Fibroblast of the conjunctiva (primary cell): Measurements from ENCODE around the gene LANCL2.
"Not testable (repeated sequence)": the region's sequence is repeated elsewhere in the genome, so short reads cannot be mapped to it uniquely, and the experiment has no call there.

Source experiments
- DNase-seq: peaks from one replicate; pipeline ENCODE4 v3.0.0-alpha.2; 2010; ENCODE audit warnings: low read depth

The LANCL2 gene

DNA sequence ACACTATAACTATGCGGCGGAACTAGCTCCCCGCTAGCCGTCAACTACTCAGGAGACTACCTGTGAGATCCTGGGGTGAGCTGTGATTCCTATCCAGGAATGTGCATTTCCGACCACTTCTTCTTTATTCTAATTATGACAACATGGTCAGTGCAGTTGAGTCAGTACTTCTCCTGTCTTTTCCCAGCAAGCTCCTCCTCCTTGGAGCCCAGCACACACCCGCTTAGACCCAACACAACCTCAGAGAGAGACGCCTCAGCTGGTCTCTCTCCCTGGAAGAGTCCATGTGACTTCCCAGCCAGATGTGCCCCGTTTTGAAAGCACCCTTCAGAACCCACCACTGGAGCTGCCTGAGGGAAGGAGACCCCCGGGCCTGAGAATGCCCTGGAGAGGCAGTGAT lies 106.5 kb downstream of the LANCL2 start:
- not testable (repeated sequence) for DNase-seq

DNA sequence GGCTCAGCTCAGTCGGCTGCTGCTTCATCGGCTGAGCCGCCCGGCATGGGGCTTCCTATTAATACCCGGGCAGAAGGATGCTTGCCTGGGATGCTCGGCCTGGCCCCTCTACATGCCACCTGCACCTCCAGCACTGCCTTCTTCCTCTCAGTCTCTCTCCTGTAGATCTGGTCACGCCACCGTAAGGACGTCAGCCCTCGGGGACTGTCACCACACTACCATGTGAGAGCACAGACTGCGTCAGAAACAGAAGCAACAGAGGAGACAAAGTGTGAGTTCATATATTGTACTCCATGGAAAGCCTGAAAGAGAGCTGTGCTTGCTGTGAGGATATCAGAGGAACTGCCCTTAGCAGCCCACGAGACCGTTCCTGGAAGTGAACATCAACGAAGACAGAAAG lies 107.3 kb downstream of the LANCL2 start:
- DNase-seq: not testable (repeated sequence)

DNA sequence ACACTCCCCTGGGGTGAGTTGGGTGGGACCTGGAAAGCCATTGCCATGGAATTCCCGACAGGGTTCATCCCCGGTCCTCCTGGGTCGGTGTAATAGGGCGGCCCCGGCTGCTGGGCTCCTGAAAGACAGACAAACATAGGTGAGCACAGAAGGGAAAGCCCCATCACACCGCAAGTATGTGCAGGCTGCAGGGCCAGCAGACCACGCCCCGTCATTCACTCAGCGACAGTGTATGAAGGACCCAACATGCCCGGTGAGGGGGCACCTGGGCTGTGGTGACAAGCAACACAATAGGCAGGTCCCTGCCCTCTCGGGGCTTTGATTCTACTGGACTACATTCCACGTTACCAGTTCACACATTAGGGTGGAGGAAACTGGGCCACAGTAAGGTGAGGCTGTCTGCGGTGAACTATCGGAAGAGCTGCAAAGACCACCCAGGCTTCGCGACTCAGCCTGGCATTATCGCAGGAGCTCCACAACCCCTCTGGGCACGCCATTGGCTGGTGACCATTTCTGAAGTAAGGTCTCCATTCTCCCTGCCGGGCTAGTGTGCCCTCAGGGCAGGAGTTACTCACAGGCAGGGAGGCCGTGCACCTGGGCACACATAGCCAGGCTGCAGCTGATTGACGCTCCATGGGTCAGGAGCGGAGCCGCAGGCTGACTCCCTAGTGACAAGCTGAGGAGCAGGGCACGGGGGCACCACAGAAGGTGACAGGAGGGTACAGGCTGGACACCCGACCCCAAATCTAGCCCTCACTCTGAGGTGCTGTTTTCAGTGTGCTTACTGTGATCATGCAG lies 108.0 kb downstream of the LANCL2 start:
- DNase-seq: no peak

DNA sequence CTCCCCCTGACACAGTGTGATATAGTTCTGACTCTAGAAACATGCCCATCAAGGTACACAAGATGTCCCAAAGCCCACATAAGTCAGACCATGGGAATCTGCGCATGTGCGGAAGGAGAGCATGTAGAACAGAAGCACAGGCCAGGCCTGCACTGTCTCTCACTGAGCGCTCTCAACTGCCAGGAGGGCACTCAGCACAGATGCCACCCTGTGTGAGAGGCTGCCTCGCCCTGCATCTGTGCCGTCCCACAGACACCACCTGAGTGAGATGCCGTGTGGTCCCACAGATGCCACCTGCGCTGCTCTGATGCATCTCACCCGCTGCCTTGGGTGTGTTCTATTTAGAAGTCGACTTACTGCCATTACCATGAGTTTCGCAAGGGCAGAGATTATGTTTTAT lies 108.8 kb downstream of the LANCL2 start:
- DNase-seq: no peak

DNA sequence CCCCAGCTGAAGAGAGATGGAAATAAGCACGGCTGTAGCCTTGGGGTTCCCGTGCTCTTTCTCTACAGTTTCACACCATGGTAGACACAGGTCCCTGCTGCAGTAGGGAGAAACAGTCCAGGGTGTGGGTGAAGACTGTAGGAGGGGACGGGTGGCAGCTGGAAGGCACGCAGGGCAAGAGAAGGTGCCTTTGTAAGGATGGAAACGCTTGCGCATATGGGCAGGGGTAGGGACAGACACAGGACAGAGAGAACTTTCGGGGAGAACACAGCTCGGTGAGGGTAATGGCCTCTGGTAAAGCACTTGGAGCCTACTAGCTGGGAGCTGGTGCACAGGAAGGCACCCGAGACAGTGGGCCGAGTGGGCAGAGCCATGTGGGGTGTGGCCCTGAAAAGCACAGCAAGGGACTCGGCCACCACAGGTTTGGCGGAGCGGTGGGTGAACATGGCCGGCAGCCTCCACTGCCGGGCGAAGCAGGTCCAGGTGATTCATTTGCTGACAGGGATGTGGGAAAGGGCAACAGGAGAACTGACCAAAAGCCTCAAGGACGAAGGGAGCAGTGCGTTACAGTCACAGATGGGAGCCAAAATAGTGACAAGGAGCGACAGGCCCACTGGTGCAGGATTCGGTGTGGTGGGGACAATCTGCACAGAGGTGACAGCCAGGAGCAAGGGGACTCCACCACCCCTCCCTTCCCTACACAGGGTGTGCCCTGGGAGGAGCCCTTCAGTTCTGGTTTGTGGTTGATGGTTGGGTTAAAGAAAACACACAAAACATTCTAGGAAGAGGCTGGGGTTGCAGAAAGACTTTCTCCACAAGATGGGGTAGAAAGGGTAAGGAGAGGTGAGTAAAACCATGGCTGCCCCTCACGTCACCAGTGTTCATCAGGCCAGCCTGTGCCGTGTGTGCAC lies 110.1 kb downstream of the LANCL2 start:
- no peak for DNase-seq

DNA sequence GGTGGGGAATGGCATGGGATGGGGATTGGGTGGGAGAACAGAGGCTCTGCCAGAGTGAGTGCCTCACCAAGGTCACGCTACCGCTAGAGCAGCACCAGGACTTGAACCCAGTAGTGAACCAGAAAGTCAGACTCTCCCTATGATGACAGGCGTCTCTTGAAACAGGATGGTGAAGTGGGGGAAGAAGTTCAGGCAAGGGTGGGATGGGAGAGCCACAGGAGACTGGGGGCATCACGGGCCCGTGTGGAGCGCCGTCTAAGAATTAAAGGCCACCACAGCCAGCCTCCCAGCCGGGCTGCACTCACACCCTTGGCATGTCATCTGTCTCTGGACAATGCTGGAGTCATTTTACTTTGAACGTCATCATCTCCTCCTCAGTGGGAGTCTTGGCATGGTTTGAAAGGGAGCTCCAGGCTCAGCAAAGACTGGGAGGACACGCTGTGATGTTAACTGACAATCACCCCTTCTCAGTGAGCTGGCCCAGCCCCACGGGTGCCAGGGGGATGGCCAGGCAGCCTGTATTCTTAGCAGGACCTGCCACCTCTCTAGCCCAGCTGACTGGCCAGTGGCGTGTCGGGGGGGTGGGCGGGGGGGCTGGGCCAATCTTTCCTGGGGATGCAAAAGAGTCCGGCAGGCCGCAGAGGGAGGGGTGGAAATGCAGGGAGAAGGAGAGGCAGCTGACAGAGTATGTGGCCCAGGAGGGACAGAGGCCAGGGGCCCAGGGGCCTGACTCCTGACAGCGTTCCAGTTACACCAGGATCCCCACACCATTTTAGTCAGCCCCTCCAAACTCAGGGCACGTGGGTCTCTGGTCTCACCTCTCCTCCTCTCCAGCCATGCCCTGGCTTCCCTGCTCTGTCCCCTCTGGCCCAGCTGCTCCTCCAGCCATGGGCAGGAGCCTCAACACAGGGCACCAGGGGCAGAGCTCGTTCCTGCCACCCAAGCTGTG lies 111.0 kb downstream of the LANCL2 start:
- no peak for DNase-seq

DNA sequence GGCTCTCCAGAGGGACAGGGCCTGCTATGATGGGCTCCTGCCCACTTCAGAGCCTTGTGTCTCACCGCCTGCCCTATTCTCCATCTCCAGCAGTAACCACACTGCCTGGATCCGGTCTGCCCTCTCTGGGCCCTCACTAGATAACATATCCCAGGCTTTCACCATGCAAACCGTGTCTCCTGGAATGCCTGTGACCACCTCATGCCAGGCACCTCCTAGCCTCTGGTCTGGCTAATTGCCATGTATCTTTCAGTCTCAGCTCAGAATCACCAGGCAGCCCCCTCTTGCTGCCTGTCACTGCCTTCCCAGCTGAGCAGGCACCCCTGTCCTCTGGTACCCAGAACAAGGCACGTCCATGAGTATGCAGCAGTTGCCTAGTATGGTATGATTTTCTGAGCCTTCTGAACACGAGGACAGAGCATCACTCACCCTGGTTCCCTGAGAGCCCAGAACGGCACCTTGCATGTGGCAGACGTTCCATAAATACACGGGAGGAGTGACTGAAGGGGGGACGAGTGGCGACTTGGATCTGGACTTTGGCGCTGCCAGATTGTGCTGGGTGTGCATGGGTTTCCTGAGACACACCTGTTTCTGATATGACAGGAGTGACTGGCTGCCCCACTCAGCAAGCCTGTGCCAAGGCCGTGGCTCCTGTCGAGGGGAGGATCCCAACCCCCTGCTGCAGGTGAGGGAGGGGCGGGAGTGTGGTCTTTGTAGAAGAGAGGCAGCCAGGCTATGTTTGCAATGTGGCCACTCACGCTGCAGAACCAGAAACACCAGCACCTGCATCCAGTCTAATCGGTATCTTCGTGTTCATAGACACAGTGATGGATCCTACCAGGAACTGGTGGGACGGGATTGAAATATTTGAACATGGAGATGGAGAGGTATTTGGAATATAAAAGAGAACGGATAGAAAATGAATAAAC lies 112.0 kb downstream of the LANCL2 start:
- no peak for DNase-seq

DNA sequence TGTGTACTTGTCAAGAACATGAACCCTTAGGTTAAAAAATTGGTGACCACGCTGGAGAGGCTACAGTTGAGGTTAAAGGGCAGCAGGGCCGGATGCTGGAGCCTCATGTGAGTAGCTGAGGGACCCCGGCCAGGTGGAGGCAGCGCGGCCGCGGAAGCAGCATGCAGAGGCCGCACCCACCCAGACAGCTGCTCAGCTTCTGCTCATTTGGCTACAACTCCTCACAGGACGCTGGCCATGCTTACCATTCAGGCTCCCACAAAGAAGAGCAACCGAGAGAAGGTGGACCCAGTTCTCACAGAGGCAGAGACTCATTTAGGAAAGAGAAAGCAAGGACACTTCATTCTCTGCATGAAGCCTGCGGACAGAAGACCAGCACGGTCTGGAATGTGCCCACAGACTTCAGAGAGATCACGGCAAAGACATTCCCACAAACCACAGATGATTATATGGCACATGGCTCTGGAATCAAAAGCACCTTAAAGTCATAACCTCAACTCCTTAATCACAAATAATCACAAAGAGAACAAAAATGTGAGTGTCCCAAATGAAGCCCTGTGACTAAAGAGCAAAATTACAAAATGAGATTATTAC lies 112.7 kb downstream of the LANCL2 start:
- DNase-seq: no peak

DNA sequence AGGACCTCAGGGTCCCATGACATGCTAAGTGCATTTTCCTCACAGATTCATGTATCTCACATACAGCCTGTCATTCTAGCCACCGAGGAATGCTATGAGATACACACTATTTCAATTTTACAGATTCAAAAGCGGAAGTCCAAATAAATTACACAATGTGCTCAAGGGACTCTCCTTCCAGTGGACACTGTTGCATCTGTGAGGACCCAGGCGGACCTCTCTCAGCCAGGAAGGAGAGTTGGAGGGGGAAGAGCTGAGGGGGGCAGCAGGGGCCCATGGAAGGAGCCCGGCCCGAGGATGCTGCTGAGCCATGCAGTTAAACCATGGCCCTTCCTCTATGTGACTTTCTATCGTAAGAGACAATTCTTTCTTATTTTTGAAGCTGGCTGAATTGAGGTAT lies 113.6 kb downstream of the LANCL2 start:
- no peak for DNase-seq

DNA sequence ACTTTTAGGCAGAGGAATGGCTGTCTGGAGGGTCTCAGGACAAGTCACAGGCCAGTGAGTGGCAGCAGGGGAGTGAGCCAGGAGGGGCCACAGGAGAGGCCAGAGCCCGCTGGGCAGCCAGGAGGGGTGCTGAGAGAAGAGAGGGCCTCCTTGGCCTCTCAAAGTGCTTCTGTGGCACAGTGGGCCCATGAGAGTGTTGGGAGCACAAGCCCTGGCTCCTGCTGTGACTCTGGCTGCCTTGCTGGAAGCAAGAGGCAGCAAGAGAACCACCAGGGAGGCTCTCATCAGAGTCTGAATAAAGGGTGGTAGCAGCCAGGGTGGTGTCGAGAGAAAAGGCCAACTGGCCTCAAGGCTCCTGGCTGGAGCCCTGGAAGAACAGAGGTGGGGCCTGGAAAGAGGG lies 116.0 kb downstream of the LANCL2 start:
- no peak for DNase-seq

DNA sequence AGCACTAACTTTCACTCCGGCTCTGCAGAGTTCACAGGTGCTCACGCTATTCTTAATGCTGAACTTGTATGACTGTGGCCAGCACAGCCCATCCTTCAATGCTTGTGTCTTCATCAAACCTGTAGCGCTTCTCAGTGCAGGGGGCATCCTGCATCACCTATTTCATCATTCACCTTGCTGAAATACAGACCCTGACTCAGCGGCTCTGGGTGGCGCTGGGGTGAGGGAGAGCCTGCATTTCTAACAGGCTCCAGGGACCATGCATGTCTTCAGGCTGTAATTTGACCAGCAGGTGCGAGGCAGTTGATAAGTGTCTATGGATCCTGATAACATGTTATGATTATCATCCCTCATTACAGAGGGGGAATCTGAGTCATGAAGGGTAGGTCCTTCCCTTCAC lies 117.9 kb downstream of the LANCL2 start:
- DNase-seq: no peak
